Lower leg skin (tissue), 3 donors: Measurements from ENCODE around the gene ZNF608.

ENCODE experiments used
- POLR2A ChIP-seq, 2 donors: fragments of 450-650 bp; IDR thresholded peaks; one replicate each; pipeline ENCODE4 v1.6.1; 2016 to 2017; ENCODE audit warnings: antibody characterized with exemption in 2 of 2, mild to moderate bottlenecking in 1 of 2, moderate library complexity in 1 of 2
- TF ChIP-seq, protein P1 (sequence below), 3 donors: fragments of 450-650 bp; IDR thresholded peaks; one replicate each; pipeline ENCODE4 v1.5.1; 2016; ENCODE audit warnings: antibody characterized with exemption in 3 of 3, mild to moderate bottlenecking in 3 of 3, moderate library complexity in 2 of 3

DNA sequence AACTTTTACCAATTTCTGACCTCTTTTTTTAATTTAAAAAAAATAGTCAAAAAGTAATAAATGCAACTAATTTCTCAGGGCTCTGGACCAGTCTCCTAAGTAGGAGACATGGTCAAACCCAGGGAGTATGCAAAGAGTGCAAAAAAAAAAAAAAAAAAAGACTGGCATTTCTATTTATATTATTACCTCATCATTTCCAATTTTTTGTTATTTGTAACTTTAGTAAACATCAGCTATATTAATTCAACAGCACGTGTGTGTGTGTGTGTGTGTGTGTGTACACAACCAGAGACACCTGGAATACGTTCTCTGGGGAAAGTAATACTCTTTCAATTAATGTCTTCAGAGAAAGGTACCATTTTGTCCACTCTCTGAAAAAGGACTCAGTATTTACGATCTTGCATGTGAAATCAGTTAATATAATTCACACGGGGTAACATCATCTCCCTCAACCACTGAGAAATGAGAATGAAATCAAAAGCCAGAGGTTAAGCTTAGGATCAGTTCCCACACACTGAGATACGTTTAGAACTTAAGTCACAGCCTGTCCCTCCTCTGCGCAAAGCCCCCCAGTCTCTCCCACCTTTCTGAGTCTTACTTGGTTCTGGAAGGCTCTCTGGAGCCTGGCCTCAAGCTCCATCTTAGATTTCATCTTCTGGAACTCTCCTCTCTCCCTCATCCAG, 21.9 kb downstream of the ZNF608 start:
- TF ChIP-seq, protein P1, sequence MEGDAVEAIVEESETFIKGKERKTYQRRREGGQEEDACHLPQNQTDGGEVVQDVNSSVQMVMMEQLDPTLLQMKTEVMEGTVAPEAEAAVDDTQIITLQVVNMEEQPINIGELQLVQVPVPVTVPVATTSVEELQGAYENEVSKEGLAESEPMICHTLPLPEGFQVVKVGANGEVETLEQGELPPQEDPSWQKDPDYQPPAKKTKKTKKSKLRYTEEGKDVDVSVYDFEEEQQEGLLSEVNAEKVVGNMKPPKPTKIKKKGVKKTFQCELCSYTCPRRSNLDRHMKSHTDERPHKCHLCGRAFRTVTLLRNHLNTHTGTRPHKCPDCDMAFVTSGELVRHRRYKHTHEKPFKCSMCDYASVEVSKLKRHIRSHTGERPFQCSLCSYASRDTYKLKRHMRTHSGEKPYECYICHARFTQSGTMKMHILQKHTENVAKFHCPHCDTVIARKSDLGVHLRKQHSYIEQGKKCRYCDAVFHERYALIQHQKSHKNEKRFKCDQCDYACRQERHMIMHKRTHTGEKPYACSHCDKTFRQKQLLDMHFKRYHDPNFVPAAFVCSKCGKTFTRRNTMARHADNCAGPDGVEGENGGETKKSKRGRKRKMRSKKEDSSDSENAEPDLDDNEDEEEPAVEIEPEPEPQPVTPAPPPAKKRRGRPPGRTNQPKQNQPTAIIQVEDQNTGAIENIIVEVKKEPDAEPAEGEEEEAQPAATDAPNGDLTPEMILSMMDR (IDR thresholded peaks at IDR 0.05): no peak
- no peak for TF ChIP-seq POLR2A (IDR thresholded peaks at IDR 0.05)
